Measurements from ENCODE around the gene CFAP57.
"Not testable (repeated sequence)": the region's sequence is repeated elsewhere in the genome, so short reads cannot be mapped to it uniquely, and the experiment has no call there.

The CFAP57 gene

DNA sequence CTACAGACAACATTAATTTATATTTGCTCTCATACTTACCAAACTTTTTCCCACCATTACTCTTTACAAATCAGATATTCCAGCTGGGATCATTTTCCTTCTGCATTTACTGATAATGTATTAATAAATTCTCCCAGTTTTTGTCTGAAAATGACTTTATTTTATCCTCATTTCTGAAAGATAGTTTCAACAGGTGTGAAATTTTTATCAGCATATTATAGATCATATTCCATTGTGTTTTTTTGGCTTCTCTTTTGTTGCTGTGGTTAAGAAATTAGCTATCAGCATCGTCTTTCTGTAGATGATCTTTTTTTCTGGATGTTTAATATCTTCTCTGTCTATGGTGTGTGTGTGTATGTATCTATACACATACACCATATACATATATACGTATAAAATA, 2.7 kb downstream of the CFAP57 start:
- no peak for DNase-seq

DNA sequence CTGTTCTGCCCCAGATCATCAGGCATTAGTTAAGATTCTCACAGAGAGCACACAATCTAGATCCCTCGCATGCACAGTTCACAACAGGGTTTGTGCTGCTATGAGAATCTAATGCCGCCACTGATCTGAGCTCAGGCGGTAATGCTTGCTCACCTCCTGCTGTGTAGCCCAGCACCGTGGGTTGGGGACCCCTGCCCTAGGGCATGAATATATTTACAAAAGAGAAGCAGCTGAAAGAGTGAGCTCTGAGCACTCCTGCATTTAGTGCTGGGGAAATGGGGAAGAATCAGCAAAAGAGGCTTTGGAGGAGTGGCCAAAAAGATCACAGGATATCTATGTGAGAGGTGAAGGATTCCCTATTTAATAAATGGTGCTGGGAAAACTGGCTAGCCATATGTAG, 5.6 kb downstream of the CFAP57 start:
- DNase-seq, result no peak

DNA sequence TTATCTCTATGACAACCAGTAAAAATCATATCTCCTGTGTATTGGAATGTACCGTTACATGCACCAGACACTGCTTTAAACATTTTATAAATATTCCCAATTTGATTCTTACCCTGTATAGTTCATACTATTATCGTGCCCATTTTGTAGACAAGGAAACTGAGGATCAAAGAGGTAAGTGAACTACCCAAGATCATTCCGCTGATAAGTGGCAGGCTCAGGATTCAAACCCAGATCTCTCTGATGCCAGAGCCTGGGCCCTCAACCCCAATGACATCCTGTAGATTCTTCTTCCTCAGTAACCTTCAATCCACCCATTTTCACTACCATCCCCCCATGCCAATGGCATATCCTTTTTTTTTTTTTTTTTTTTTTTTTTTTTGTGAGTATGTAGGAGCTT, 12.3 kb downstream of the CFAP57 start:
- DNase-seq, result no peak

DNA sequence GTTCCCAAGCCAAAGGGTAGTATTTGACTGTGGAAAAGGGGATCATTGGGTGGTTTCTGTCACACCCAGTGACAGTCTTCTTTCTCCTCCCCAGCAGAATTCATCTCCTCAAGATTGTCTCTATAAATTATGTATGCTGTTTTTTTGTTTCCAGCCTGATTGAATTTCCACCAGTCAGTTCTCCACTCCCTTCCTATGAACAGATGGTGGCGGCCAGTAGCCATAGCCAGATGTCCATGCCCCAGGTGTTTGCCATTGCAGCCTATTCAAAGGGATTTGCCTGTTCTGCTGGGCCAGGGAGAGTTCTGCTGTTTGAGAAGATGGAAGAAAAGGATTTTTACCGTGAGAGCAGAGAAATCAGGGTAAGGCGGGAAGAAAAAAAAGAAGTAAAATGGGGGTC, 12.9 kb downstream of the CFAP57 start:
- no peak for DNase-seq

DNA sequence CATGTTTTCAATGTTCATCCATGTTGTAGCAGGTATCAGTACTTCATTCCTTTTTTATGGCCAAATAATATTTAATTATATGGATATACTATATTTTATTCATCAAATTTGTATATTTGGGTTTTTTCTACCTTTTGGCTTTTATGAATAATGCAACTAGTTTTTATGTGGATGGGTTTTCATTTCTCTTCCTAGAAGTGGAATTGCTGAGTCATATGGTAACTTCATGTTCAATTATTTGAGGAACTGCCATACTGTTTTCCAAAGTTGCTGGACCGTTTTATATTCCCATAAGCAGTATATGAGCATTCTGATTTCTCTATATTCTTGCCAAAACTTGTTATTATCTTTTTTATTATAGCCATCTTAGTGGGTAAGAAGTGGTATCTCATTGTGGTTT, 16.0 kb downstream of the CFAP57 start:
- DNase-seq, result no peak

DNA sequence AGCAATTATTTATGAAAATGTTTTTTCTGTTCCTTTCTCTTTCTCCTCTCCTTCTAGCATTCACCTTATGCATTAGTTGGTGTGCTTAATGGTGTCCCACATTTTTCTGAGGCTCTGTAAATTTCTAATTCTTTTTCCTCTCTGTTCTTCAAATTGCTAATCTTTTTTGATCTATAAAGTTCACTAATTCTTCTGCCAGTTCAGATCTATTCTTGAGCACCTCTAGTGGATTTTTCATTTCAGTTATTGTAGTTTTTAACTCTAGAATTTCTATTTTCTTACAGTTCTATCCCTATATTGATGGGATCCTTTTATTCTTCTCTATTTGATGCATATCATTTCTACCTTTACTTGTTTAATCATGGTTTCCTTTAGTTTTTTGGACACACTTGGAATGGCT, 22.4 kb downstream of the CFAP57 start:
- no peak for DNase-seq

DNA sequence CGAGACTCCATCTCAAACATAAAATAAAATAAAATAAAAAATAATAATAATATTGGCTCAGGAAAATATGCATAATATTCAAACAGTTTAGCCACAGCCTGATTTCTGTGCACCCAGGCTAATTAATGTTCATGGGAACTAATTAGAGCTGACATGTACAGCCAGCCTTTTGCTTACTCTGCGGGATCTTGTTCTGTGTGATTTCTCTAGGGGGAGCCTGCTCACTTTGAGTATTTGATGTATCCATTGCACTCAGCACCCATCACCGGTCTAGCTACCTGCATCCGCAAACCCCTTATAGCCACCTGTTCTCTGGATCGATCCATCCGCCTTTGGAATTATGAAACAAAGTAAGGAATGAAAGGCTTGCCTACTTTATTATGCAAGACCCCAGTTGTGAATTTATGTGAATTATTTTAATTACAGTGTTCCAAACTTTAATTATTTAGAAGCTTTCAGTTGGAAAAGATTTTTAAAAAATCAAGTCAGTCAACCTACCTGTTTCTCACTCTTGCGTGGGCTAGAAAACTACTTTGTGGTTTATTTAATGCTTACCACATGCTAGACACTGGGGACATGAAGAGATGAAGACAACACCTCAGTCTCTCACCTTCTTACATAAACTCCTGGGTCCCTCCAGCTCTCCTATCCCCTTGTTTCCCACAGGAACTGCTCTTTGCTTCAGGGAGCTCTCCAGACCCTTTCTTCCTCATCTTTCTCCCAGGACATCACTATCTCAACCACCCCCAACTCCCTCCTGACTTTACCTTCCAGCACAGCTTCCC, 25.4 kb downstream of the CFAP57 start:
- no peak for DNase-seq

DNA sequence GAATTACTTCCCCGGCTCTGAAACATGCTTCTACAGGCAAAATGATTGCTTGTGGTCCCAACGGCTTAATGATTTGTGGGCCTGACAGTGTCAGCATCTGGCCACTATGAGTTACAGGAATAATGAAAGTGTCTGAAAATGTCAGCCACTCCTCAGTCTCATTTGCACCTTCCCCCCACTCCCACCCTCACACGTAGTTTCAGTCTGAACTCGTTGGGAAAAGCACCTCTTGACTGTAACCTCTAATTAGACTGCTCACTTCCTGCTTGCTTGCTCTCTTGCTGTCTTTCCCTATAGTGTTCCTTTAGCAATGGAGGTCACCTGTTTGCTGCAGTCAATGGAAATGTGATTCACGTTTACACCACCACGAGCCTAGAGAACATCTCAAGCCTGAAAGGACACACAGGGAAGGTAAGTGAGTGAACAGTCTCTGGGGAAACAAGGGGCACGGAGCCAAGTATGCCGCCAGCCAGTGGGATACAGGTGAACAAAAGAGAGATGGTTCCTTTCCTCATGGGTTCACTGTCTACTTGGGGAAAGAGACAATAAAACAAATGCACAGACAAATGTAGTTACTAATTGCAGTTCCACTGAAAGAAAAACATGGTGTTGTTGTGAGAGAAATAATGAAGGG, 27.1 kb downstream of the CFAP57 start:
- DNase-seq, result peak; percentile 91

DNA sequence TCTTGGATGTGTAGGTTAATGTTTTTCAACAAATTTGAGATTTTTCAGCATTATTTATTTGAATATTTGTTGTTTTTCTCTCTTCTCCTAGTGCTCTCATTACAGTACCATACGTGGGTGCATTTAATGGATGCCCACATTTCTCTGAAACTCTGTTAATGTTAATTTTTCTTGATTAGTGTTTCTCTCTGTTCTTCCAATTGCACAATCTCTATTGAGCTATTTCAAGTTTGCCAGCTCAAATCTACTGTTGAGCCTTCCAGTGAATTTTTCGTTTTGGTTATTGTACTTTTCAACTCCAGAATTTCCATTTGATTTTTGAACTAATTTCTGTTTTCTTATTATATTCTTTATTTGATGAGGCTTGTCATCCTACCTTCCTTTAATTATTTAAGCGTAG, 31.7 kb downstream of the CFAP57 start:
- no peak for DNase-seq

DNA sequence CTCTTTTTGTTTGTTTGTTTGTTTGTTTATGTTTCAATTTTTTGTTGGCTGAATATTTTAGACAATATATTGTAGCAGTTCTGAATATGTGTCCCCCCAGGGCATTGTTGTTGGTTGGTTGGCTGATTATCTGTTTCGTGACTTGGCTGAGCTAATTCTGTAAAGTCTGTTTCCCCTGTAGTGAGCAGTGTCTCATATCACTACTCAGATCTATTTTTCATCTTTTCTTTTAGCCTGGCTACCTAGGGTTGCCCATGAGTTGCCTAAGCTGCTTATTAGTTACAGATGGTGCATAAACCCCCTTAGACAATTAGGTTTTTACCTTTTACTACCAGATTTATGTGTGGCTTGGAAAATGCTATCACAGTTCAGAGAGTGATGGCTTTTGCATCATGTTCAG, 32.3 kb downstream of the CFAP57 start:
- DNase-seq, result no peak

DNA sequence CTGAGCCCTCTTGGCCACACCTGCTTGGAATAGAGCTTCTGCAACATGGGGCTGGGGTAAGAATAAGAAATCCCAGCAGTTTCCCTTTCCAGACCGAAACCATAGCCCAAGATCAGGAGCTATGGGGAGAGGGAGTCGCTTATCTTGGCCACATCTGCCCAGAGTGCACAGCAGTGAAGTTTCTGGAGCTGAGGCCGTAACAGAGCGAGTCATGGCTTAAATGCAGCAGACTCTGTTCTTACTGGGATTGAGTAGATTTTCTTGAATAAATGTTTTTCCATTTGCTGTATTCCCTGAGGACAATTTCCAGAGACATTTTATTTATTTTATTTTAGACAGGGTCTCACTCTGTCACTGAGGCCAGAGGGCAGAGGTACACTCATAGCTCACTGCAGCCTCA, 33.5 kb downstream of the CFAP57 start:
- no peak for DNase-seq

DNA sequence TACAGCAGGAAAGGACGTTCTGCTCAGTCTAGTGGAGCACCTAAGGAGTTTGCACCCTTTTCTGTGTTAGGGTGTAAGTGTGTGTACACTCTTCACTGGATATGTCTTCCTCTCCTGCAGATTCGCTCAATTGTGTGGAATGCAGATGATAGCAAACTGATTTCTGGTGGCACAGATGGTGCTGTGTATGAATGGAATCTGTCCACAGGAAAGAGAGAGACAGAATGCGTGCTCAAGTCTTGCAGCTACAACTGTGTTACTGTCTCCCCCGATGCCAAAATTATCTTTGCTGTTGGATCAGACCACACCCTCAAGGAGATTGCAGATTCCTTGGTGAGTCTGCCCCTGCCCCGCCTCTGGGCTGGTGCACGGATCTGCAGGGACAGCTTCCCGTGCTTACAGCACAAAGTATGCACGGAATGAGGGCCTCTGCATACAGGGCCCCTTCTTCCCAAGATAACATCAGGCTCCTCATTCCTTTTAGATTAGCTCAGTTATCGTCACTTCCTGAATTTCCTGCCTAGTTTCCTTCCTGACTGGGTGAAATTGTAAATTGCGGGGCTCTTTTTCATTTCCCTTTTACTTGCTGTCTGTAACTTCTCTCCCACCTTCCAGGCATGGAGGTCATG, 34.6 kb downstream of the CFAP57 start:
- no peak for DNase-seq

DNA sequence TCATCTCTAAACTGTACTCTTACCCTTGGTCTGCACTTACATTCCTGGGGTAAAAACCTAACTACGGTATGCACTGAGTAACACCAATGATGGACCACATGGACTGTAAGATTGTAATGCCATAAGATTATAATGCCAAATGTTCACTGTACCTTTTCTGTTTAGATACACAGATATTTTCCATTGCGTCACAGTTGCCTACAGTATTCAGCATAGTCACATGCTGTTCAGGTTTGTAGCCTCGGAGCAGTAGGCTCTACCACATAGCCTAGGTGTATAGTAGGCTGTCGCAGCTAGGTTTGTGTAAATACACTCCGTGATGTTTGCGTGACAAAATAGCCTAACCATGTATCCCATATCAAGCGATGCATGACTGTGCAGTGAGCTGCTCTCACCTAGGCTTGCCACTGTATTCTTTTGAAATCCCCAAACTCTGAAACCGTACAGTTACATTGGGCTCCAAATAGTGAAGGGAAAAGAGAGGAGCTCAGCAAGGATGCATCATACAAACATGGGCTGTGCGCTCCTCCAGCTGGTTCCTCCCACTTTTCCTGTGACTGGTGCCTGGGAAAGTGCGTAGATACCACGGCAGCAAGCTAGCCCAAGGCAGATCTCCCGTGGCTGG, 35.2 kb downstream of the CFAP57 start:
- no peak for DNase-seq

DNA sequence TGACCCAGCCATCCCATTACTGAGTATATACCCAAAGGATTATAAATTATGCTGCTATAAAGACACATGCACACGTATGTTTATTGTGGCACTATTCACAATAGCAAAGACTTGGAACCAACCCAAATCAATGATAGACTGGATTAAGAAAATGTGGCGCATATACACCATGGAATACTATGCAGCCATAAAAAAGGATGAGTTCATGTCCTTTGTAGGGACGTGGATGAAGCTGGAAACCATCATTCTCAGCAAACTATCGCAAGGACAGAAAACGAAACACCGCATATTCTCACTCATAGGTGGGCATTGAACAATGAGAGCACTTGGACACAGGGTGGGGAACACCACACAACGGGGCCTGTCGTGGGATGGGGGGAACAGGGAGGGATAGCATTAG, 36.1 kb downstream of the CFAP57 start:
- DNase-seq, result not testable (repeated sequence)

DNA sequence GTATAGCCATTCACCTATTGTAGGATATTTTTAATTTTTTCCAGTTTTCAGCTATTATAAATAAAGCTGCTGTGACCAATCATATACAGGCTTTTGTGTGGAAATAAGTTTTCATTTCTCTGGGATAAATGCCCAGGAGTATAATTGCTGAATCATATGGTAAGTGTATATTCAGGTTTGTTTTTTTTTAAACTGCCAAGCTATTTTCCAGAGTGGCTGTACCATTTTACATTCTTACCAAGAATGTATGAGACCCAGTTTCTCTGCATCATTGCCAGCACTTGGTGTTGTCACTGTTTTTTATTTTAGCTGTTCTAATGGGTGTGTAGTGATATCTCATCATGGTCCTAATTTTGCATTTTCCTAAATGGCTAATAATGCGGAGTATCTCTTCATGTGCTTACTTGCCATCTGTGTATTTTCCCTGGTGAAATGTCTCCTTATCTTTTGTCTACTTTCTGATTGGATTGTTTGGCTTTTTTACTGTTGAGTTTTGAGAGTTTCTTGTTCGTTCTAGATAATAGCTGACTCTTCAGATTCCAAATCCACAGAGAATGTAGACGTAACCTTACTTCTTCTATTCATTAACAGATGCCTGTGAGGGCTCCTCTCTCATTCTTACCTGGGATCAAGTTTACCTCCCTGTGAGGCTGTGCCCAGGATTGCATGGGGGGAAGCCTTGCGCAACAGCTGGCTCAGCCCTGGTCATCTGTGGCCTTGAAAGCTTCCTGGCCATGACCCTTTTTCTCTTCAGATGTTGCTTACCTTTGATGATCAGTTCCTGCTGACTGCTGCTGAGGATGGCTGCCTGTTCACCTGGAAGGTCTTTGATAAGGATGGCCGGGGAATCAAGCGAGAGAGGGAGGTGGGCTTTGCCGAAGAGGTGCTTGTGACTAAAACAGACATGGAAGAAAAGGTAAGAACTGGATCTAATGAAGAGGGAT, 42.6 kb downstream of the CFAP57 start:
- DNase-seq, result no peak

DNA sequence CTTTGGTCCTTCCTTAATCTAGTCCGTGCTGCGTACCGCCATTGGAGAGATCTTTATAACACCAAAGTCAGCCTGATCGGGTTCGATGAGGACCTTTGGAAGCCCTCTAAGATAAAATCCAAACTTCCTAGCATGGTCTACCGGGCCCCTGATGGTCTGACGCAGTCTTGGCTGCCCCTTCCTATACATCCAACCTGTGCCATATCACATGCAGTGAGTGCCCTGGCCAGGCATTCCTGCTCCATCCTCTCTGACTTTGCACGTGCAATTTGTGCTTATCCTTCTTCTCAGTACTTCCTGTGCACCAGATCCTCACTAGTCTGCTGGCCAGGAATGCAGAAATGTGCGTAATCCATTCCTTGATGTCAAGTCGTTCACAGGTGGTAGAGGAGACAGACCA, 45.6 kb downstream of the CFAP57 start:
- no peak for DNase-seq

DNA sequence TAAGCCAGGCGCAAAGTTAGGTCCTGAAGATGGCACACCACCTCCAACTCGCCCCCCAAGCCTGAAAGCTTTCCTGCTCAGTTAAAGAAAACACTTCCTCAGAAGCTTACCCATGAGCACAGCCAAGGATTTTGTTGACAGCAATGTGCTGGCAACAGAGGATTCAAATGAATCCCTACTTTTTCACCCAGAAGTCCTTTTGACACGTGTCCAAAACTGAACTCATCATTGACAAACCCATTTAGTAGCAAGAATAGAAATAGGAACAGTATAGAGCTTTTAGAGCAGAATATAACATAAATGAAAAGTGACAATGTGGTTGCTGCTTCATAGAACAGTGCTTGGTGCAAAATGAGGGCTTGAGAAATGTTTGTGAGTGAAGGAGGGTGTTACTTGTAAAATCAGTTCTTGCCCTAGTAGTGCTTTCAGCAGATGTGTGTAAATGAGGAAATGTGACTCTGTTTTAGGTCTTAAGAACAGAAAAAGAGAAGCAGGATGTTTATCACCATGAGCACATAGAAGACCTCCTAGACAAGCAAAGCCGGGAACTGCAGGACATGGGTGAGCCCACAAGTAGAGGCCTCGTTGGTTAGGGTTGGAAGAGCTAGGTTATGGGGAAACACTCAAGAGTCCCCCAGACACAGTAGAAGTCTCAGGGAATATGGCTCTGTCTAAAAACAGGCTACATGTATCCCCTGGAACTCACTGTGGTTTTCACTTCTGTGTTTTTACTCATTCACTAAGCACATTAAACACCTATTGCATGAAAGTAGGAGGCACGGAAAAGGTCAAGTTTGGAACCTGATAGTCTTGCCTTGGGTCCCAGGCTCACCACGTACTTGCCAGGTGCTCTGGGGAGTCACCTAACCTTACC, 49.0 kb downstream of the CFAP57 start:
- no peak for DNase-seq

DNA sequence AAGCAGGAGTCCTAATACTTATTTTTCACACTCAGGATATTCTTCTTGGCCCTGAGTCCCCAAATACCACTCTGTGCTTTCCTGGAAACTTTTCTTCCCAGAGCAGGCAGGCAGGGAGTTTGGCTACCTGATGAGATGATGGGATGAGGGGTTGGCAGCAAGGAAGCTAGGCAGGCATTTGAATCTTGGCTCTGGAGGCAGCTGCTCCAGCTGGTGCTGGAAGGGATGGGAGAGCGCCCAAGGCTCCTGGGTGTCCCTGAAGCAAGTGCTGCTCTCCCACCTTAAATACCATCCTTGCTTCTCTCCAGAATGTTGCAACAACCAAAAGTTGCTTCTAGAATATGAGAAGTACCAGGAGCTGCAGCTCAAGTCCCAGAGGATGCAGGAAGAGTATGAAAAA, 49.7 kb downstream of the CFAP57 start:
- no peak for DNase-seq

DNA sequence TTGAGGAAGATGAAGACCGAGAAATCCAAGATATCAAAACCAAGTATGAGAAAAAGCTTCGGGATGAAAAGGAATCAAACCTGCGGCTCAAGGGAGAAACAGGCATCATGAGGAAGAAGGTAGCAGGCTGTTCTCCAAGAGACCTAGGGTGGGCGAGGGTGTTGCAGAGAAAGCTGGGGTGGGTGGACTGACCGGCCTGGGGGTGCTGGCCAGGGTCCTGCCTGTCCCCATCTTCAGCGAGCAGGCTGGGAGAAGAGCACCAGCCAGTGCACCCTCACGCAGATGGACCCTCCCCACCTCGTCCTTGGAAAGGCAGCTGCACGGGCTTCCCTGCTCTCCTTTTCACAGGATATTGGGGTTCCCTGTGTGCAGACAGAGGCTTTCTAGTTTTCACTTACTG, 50.7 kb downstream of the CFAP57 start:
- no peak for DNase-seq

DNA sequence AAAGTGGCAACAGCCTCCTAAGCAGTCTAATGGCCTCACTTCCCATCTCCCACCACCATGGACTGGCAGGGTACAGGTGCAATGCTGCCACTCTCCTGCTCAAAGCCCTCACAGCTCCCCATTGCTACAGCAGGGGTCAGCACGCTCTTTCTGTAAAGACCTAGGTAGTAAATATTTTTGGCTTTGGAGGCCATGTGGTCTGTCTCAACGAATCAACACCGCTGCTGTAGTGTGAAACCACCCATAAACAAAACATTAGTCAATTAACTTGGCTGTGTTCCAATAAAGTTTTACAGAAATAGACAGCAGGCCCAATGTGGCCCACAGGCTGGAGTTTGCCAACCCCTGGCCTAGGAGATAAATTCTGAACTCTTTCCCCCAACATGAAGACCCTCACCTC, 53.0 kb downstream of the CFAP57 start:
- DNase-seq, result no peak

DNA sequence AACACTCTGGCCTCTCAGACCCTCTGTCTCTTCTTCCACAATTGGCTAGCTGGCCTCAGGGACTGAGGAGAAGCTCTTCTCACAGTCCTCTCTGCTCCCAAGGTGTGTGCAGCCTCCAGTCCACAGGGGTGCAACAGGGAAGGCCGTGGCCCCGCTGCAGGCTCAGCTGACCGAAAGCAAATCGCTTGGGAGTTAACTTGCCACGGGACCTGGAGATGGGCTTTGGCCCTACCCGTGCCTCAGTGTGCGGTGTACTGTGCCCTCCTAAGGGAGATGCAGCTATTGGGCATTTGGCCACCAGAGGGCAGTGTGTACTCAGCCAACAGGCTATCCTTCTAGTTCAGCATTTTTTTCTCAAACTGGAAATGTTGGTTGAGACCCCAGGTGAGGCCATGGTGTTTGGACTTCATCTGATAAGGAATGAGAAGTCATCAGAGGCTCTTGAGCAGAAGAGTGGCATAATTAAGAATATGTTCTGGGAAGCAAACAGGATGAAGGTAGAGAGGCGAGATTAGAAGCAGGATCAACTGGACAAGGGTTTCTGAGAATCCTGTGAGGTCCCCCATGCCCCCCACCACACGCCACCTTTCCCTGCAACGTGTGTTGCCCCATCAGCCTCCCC, 55.1 kb downstream of the CFAP57 start:
- DNase-seq, result peak; percentile 83
